ENCODE results near the gene FNDC3B. TPM values are rescaled to one million over a fixed set of nuclear protein-coding genes. Genes with fewer than 3 reads are reported as not detected.

The FNDC3B gene
- total and polyA plus RNA-seq, 2 donors from 2014 or later, result 11.8 to 185 TPM

DNA sequence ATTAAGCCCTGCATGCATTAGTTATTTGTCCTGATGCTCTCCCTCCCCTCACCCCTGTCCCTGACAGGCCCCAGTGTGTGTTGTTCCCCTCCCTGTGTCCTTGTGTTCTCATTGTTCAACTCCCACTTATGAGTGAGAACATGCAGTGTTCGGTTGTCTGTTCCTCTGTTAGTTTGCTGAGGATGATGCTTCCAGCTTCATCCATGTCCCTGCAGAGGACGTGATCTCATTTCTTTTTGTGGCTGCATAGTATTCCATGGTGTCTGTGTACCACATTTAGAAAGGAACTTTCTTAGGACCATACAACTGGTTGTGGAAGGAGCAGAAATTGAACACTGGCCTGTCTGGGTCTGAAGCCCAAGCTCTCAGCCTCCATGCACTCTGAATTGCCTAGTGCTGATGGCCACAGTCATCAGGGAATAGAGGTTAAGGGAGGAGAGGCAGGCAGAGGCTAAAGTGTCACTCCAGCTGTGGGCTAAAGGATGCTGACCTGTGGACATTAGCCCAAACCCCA, 138.5 kb downstream of the FNDC3B start:
- no peak for FAIRE-seq
- H3K9ac ChIP-seq (ENCODE audit: low read length in 3 of 3), result no peak overlapping the region
- peaks cover 5 to 22% (median 15%) of the 10 kb centered on the region in 3 donors for H3K4me1 ChIP-seq (ENCODE audit: control insufficient read depth in 2 of 3, insufficient read depth in 2 of 3, low read depth in 1 of 3, low read length in 3 of 3)
- no peaks in the 10 kb centered on the region for H3K36me3 ChIP-seq (ENCODE audit: control insufficient read depth in 2 of 3, insufficient read depth in 3 of 3, low read length in 3 of 3)
- DNase-seq, result no peak
- H3K27me3 ChIP-seq (ENCODE audit: control insufficient read depth, insufficient read depth, low read length), result no peaks in the 10 kb centered on the region
- intact Hi-C loops (cut with DNase I), result no loop called here
- TF ChIP-seq, protein P1, sequence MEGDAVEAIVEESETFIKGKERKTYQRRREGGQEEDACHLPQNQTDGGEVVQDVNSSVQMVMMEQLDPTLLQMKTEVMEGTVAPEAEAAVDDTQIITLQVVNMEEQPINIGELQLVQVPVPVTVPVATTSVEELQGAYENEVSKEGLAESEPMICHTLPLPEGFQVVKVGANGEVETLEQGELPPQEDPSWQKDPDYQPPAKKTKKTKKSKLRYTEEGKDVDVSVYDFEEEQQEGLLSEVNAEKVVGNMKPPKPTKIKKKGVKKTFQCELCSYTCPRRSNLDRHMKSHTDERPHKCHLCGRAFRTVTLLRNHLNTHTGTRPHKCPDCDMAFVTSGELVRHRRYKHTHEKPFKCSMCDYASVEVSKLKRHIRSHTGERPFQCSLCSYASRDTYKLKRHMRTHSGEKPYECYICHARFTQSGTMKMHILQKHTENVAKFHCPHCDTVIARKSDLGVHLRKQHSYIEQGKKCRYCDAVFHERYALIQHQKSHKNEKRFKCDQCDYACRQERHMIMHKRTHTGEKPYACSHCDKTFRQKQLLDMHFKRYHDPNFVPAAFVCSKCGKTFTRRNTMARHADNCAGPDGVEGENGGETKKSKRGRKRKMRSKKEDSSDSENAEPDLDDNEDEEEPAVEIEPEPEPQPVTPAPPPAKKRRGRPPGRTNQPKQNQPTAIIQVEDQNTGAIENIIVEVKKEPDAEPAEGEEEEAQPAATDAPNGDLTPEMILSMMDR (IDR thresholded peaks at IDR 0.05; ENCODE audit: borderline replicate concordance, extremely low read depth, insufficient read depth), result no peak
- H3K4me3 ChIP-seq (ENCODE audit: low read length in 3 of 3), result no peak overlapping the region
- H3K27ac ChIP-seq (ENCODE audit: low read depth in 2 of 2, low read length in 2 of 2), result no peak overlapping the region
- no peaks in the 10 kb centered on the region for H3K9me3 ChIP-seq (ENCODE audit: control insufficient read depth in 2 of 3, insufficient read depth in 1 of 3, low read length in 3 of 3)

DNA sequence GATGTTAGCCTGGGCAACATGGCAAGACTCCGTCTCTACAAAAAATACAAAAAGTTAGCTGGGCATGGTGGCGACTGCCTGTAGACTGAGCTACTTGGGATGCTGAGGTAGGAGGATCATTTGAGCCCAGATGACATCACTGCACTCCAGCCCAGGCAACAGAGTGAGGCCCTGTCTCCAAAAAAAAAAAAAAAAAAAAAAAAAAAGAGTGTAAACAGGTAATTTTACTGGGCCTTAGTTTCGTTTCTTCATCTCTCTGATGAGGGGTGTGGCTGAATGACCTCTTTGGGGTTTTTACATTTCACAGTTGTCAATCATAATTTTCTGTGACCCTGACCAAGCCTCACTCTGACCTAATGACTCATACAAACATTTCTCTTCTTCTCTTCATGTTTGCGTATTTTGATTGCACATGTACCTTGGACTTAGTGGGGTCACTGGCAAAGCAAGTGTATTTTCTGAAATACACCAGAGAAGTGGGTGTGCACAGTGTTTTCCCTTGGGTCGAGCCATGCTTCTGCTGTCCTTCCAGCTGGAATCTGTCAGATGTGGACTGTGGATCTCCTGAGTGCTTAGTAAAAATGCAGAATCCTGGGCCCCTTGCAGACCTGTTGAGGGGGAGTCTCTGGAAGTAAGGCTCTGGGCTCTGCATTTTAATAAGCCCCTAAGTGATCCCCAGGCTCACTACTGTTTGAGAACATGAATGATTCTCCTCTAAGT, 140.5 kb downstream of the FNDC3B start:
- H3K27ac ChIP-seq (ENCODE audit: low read depth in 2 of 2, low read length in 2 of 2), result no peak overlapping the region
- intact Hi-C loops (cut with DNase I), result no loop called here
- TF ChIP-seq, protein P1 (IDR thresholded peaks at IDR 0.05; ENCODE audit: borderline replicate concordance, extremely low read depth, insufficient read depth), result no peak
- FAIRE-seq (no peak), DNase-seq (no peak)
- H3K9me3 ChIP-seq (ENCODE audit: control insufficient read depth in 2 of 3, insufficient read depth in 1 of 3, low read length in 3 of 3), result no peaks in the 10 kb centered on the region
- no peaks in the 10 kb centered on the region for H3K27me3 ChIP-seq (ENCODE audit: control insufficient read depth, insufficient read depth, low read length)
- H3K9ac ChIP-seq (ENCODE audit: low read length in 3 of 3), result no peak overlapping the region
- no peak overlapping the region for H3K4me3 ChIP-seq (ENCODE audit: low read length in 3 of 3)
- no peaks in the 10 kb centered on the region for H3K36me3 ChIP-seq (ENCODE audit: control insufficient read depth in 2 of 3, insufficient read depth in 3 of 3, low read length in 3 of 3)
- peaks cover 5 to 17% (median 10%) of the 10 kb centered on the region in 3 donors for H3K4me1 ChIP-seq (ENCODE audit: control insufficient read depth in 2 of 3, insufficient read depth in 2 of 3, low read depth in 1 of 3, low read length in 3 of 3)

DNA sequence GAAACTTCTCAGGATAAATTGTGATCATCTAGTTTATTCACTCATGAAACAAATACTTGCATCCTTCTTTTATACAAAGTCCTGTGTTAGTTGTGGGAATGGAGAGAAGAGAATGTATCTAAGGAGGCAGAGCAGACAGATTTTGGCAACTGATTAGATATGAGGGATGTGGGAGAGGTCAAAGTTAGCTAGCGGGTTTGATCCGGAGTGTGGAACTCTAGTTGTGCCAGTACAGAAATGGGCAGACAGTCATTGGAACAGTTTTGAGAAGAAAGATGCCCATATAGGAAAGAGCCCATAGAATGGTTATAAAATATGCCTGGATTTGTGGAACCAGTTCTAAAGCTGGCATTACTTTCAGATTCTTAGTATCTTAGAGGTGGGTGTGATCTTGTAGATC, 141.1 kb downstream of the FNDC3B start:
- no peak overlapping the region for H3K27ac ChIP-seq (ENCODE audit: low read depth in 2 of 2, low read length in 2 of 2)

More for the DNA sequence above, 141.1 kb downstream of the FNDC3B start:
- no peak overlapping the region for H3K9ac ChIP-seq (ENCODE audit: low read length in 3 of 3)
- no peak overlapping the region for H3K4me3 ChIP-seq (ENCODE audit: low read length in 3 of 3)
- no peak for FAIRE-seq
- peaks cover 4 to 14% (median 5%) of the 10 kb centered on the region in 3 donors for H3K4me1 ChIP-seq (ENCODE audit: control insufficient read depth in 2 of 3, insufficient read depth in 2 of 3, low read depth in 1 of 3, low read length in 3 of 3)
- no peaks in the 10 kb centered on the region for H3K27me3 ChIP-seq (ENCODE audit: control insufficient read depth, insufficient read depth, low read length)
- no peaks in the 10 kb centered on the region for H3K9me3 ChIP-seq (ENCODE audit: control insufficient read depth in 2 of 3, insufficient read depth in 1 of 3, low read length in 3 of 3)
- TF ChIP-seq, protein P1 (IDR thresholded peaks at IDR 0.05; ENCODE audit: borderline replicate concordance, extremely low read depth, insufficient read depth), result no peak
- no peak for DNase-seq
- intact Hi-C loops (cut with DNase I), result no loop called here
- H3K36me3 ChIP-seq (ENCODE audit: control insufficient read depth in 2 of 3, insufficient read depth in 3 of 3, low read length in 3 of 3), result no peaks in the 10 kb centered on the region
